ENCODE measurements around the gene TXNDC12. TPM values are rescaled to one million over a fixed set of nuclear protein-coding genes. Genes with fewer than 3 reads are reported as not detected.
"Not testable (repeated sequence)": the region's sequence is repeated elsewhere in the genome, so short reads cannot be mapped to it uniquely, and the experiment has no call there.

The TXNDC12 gene
- total and polyA plus RNA-seq, 12 donors = 14.5 to 74.8 (median 48.2) TPM

DNA sequence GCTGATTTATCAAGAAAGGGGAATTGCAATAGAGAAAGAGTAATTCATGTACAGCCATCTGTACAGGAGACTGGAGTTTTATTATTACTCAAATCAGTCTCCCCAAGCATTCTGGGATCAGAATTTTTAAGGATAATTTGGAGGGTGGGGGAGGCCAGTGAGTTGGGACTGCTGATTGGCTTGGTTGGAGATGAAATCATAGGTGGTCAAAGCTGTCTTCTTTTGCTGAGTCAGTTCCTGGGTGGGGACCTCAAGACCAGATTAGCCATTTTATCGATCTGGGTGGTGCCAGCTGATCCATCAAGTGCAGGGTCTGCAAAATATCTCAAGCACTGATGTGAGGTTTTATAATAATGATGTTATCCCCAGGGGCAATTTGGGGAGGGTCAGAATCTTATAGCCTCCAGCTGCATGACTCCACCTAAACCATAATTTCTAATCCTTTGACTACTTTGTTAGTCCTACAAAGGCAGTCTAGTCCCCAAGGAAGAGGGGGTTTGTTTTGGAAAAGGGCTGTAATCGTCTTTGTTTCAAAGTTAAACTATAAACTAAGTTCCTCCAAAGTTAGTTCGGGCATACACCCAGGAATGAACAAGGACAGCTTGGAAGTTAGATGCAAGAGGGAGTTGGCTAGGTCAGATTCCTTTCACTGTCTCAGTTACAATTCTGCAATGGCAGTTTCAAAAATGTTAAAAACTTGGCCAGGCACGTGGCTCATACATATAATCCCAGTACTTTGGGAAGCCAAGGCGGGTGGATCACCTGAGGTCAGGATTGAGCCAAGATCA, 47.6 kb downstream of the TXNDC12 start:
- intact Hi-C loops (cut with DNase I) = no loop called here
- Histone ChIP-seq H3K36me3 (replicated peaks in 1 of 2) (no peaks in the 10 kb centered on the region), H3K4me1 (replicated peaks in 1 of 2) (peaks cover 6 to 11% of the 10 kb centered on the region in 2 donors), H3K4me3 (no peak overlapping the region), H3K9me3 (replicated peaks in 1 of 3) (no peaks in the 10 kb centered on the region), H3K27me3 (no peaks in the 10 kb centered on the region), H3K27ac (no peak overlapping the region)
- TF ChIP-seq, protein P1, sequence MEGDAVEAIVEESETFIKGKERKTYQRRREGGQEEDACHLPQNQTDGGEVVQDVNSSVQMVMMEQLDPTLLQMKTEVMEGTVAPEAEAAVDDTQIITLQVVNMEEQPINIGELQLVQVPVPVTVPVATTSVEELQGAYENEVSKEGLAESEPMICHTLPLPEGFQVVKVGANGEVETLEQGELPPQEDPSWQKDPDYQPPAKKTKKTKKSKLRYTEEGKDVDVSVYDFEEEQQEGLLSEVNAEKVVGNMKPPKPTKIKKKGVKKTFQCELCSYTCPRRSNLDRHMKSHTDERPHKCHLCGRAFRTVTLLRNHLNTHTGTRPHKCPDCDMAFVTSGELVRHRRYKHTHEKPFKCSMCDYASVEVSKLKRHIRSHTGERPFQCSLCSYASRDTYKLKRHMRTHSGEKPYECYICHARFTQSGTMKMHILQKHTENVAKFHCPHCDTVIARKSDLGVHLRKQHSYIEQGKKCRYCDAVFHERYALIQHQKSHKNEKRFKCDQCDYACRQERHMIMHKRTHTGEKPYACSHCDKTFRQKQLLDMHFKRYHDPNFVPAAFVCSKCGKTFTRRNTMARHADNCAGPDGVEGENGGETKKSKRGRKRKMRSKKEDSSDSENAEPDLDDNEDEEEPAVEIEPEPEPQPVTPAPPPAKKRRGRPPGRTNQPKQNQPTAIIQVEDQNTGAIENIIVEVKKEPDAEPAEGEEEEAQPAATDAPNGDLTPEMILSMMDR (IDR thresholded peaks at IDR 0.05) = no peak
- TF ChIP-seq POLR2A (IDR thresholded peaks at IDR 0.05) = no peak
- DNase-seq = no peak
- 33 to 41% (median 36%) methylated on average over 5 of the region's 5 CpGs for WGBS, 4 donors

DNA sequence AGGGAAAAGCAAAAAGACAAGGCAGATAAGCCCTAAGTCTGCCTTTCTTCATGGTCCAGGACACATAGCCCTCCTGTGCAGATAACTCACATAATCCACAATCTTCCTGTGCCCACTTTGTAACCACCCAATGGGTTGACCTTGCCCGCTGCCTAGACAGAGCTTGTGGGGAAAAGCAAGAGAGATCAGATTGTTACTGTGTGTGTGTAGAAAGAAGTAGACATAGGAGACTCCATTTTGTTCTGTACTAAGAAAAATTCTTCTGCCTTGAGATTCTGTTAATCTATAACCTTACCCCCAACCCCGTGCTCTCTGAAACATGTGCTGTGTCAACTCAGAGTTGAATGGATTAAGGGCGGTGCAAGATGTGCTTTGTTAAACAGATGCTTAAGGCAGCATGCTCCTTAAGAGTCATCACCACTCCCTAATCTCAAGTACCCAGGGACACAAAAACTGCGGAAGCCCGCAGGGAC, 48.9 kb downstream of the TXNDC12 start:
- H3K4me3 ChIP-seq; intact Hi-C loops (cut with DNase I); DNase-seq; H3K9me3 ChIP-seq (replicated peaks in 1 of 3); H3K36me3 ChIP-seq (replicated peaks in 1 of 2); H3K27me3 ChIP-seq: not testable (repeated sequence)
- Histone ChIP-seq H3K4me1 (replicated peaks in 1 of 2) (peaks cover 6 to 11% of the 10 kb centered on the region in 2 donors), H3K27ac (peak overlapping the region in 4 of 5 donors; percentile 71 to 80 (median 72))
- 34 to 52% (median 44%) methylated on average over 1 to 4 of the region's 5 CpGs for WGBS, 4 donors

DNA sequence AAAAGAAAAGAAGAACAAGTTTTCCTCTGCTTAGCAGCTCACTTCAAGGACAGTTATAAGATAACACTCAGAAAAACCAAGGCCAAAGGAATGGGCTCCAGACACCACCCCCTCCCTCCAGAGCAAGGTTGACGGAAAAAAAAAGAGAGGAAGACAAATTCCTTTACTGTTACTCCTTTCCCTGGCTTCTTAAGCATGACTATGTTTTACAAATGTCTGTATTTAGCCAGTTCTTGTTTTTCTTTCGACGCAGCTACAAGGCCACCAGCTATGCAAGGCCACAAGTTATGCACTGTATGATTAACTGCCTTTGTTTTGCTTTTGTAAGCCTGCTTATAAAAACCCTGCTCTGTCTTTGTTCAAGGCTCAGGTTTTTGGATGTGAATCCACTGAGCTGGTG, 49.4 kb downstream of the TXNDC12 start:
- H3K9me3 ChIP-seq (replicated peaks in 1 of 3); intact Hi-C loops (cut with DNase I); H3K36me3 ChIP-seq (replicated peaks in 1 of 2); H3K27me3 ChIP-seq; H3K4me3 ChIP-seq: not testable (repeated sequence)
- H3K27ac ChIP-seq = peak overlapping the region; percentile 52 to 80 (median 72)
- peak in 6 of 7 donors; percentile 29 to 59 (median 44) for DNase-seq
- H3K4me1 ChIP-seq (replicated peaks in 1 of 2) = peaks cover 6 to 11% of the 10 kb centered on the region in 2 donors
- 15 to 23% (median 20%) methylated on average over 3 of the region's 3 CpGs for WGBS, 4 donors

DNA sequence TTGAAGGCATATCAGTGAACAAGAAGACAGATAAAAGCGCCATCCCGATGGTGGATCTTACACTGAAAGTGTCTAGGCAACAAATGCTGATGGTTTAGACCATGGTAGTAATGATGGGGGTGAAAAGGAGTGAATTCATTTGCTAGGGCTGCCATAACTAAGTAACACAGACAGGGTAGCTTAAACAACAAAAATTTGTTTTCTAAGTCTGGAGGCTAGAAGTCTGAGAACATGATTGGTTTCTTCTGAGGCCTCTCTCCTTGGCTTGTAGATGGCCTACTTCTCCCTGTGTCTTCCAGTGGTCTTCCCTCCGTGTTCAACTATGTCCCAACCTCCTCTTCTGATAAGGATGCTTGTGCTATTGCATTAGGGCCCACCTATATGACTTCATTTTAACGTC, 51.1 kb downstream of the TXNDC12 start:
- 62 to 70% (median 68%) methylated on average over 4 of the region's 4 CpGs for WGBS, 4 donors
- TF ChIP-seq, protein P1 (IDR thresholded peaks at IDR 0.05) = no peak
- no peak for TF ChIP-seq POLR2A (IDR thresholded peaks at IDR 0.05)
- no peaks in the 10 kb centered on the region for H3K9me3 ChIP-seq (replicated peaks in 1 of 3)
- H3K27ac ChIP-seq = no peak overlapping the region
- no peak for DNase-seq
- H3K4me1 ChIP-seq (replicated peaks in 1 of 2) = peaks cover 6 to 11% of the 10 kb centered on the region in 2 donors
- intact Hi-C loops (cut with DNase I) = loop anchor here in 1 of 2 donors (5.0 kb wide), 1 partner anchor 107 kb away; no protein-coding TSS in a partner anchor
- no peak overlapping the region for H3K4me3 ChIP-seq
- no peaks in the 10 kb centered on the region for H3K36me3 ChIP-seq (replicated peaks in 1 of 2)
- no peaks in the 10 kb centered on the region for H3K27me3 ChIP-seq

DNA sequence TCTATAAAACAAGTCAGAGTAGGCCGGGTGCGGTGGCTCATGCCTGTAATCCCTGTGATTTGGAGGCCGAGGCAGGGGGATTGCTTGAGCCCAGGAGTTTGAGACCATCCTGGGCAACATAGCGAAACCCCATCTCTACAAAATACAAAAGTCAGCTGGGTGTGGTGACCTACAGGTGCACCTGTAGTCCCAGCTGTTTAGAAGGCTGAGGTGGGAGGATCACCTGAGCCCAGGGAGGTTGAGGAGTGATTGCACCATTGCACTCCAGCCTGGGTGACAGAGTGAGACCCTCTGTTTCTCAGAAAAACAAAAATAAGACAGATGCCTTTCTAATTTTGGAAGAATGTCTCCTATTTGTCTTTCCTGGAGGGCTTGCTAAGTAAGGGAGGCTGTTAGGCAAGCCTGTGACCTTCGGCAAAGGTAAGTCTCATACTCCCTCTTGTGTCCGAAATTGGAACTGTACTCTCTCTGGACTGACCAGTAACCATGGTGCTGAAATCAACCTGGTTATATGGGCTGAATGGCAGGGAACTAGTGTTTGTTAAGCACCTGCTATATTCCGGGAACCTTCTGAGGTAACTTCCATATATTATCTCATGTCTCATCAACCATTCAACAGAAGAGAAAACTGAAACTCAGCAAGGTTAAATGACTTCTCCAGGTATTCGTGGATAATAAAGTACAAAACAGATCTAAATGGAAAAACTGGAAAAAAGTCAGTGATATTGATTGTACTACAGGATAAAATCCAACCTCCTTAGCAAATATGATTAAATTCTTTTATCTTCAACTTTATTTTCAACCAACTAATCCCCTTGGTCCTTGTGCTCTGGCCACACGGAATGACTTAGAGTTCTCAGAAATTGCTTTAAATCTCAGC, 52.7 kb downstream of the TXNDC12 start:
- intact Hi-C loops (cut with DNase I) = loop anchor here in 1 of 2 donors (5.0 kb wide), 1 partner anchor 105 kb away; no protein-coding TSS in a partner anchor
- Histone ChIP-seq H3K9me3 (replicated peaks in 1 of 3) (no peaks in the 10 kb centered on the region), H3K4me3 (no peak overlapping the region), H3K4me1 (replicated peaks in 1 of 2) (peaks cover 6 to 11% of the 10 kb centered on the region in 2 donors), H3K36me3 (replicated peaks in 1 of 2) (no peaks in the 10 kb centered on the region), H3K27me3 (no peaks in the 10 kb centered on the region), H3K27ac (no peak overlapping the region)
- 41 to 48% (median 45%) methylated on average over 9 of the region's 9 CpGs for WGBS, 4 donors
- TF ChIP-seq, protein P1 (IDR thresholded peaks at IDR 0.05) = peak; percentile 86 to 96 (median 95)
- no peak for TF ChIP-seq POLR2A (IDR thresholded peaks at IDR 0.05)
- DNase-seq = peak; percentile 59 to 81 (median 72)

Measured in adrenal gland (tissue), 12 donors.